IPS-18a (cell line): ENCODE results near the gene ZIC2.
"Not testable (repeated sequence)": the region's sequence is repeated elsewhere in the genome, so short reads cannot be mapped to it uniquely, and the experiment has no call there.

Experiments
- H3K27ac ChIP-seq: one replicate; pipeline ENCODE4 v1.5.1; 2013; ENCODE audit warnings: low read length
- H3K27me3 ChIP-seq: one replicate; pipeline ENCODE4 v1.6.1; 2013; ENCODE audit warnings: mild to moderate bottlenecking, low read length; ENCODE audit not compliant: control insufficient read depth, insufficient read depth
- H3K36me3 ChIP-seq: one replicate; pipeline ENCODE4 v1.6.1; 2013; ENCODE audit warnings: low read depth, low read length; ENCODE audit not compliant: control insufficient read depth
- H3K4me1 ChIP-seq: one replicate; pipeline ENCODE4 v1.6.1; 2013; ENCODE audit warnings: low read depth, low read length; ENCODE audit not compliant: control insufficient read depth
- H3K4me3 ChIP-seq: one replicate; pipeline ENCODE4 v1.5.1; 2013; ENCODE audit warnings: low read length
- H3K9ac ChIP-seq: one replicate; pipeline ENCODE4 v1.6.1; 2013; ENCODE audit warnings: mild to moderate bottlenecking, low read length, moderate library complexity
- H3K9me3 ChIP-seq: one replicate; pipeline ENCODE4 v1.6.1; 2013; ENCODE audit warnings: low read depth, low read length; ENCODE audit not compliant: control insufficient read depth

ZIC2 gene

GRCh38 chr13:99981735-99982035 is at the start of gene ZIC2:
Gene ZIC2 (plus strand): TSS chr13:99981784. CDS start chr13:99982065, 281 bp downstream.
- H3K4me3 ChIP-seq: peak within 1 kb of the TSS; percentile 99
- peaks cover 15% of the 10 kb centered on the region for H3K27me3 ChIP-seq
- H3K9me3 ChIP-seq: no peaks in the 10 kb centered on the region
- H3K36me3 ChIP-seq: peaks cover 36% of the 10 kb centered on the region
- peak within 1 kb of the TSS; percentile 63 for H3K27ac ChIP-seq
- H3K4me1 ChIP-seq: peaks cover 28% of the 10 kb centered on the region
- peak within 1 kb of the TSS; percentile 94 for H3K9ac ChIP-seq

GRCh38 chr13:99932912-99933311 is 48.7 kb upstream of the ZIC2 start:
- no peaks in the 10 kb centered on the region for H3K9me3 ChIP-seq
- no peaks in the 10 kb centered on the region for H3K36me3 ChIP-seq
- no peak overlapping the region for H3K4me3 ChIP-seq
- H3K27me3 ChIP-seq: no peaks in the 10 kb centered on the region
- H3K4me1 ChIP-seq: no peaks in the 10 kb centered on the region
- H3K27ac ChIP-seq: no peak overlapping the region
- no peak overlapping the region for H3K9ac ChIP-seq

DNA sequence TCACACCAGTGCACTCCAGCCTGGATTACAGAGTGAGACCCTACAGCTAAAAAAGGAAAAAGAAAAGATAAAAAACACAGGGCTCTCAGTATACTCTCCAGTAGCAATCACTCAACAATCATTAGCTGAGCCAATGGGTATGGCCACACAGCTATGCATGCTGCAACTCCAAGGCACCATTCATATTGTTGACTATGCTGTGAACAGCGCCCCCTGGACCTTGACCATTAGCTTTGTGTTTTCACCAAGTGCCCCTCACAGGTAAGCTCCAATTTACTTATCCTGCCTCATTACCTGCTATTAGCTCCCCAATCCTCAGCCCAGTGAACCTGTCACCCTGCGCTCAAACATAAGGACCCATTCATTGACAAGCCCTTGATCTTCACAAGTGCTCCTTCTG is 45.8 kb upstream of the ZIC2 start:
- H3K9ac ChIP-seq: no peak overlapping the region
- no peaks in the 10 kb centered on the region for H3K27me3 ChIP-seq
- H3K4me3 ChIP-seq: no peak overlapping the region
- H3K4me1 ChIP-seq: no peaks in the 10 kb centered on the region
- H3K27ac ChIP-seq: no peak overlapping the region
- no peaks in the 10 kb centered on the region for H3K9me3 ChIP-seq
- H3K36me3 ChIP-seq: no peaks in the 10 kb centered on the region

- no peaks in the 10 kb centered on the region for H3K36me3 ChIP-seq
- H3K27me3 ChIP-seq: no peaks in the 10 kb centered on the region
- no peak overlapping the region for H3K27ac ChIP-seq
- H3K4me3 ChIP-seq: no peak overlapping the region
- H3K9me3 ChIP-seq: no peaks in the 10 kb centered on the region
- no peaks in the 10 kb centered on the region for H3K4me1 ChIP-seq
- no peak overlapping the region for H3K9ac ChIP-seq
These were observed 42.9 kb upstream of the ZIC2 start for GRCh38 chr13:99938635-99939034.

DNA sequence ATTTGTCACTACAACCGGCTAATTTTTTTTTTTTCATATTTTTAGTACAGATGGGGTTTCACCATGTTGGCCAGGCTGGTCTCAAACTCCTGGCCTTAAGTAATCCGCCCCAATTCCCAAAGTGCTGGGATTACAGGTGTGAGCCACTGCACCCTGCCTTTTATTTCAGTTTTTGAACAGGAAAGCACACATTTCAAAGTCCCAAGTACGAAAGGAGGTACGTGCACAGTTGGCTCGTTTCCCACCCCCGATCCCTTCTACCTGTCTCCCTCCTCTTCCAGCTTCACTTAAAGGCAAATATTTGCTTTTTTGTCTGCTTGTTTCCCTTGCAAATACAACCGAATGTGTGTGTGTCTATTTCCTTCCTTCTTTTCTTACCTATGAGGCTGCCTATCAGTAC is 40.5 kb upstream of the ZIC2 start:
- Histone ChIP-seq H3K4me1 (no peaks in the 10 kb centered on the region), H3K36me3 (no peaks in the 10 kb centered on the region), H3K27me3 (no peaks in the 10 kb centered on the region)

GRCh38 chr13:99941911-99942310 is 39.7 kb upstream of the ZIC2 start:
- Histone ChIP-seq H3K27ac (no peak overlapping the region), H3K9ac (no peak overlapping the region), H3K4me1 (no peaks in the 10 kb centered on the region), H3K9me3 (no peaks in the 10 kb centered on the region), H3K36me3 (no peaks in the 10 kb centered on the region), H3K27me3 (no peaks in the 10 kb centered on the region), H3K4me3 (no peak overlapping the region)

More for the DNA sequence above, 40.5 kb upstream of the ZIC2 start:
- H3K27ac ChIP-seq: no peak overlapping the region
- no peak overlapping the region for H3K4me3 ChIP-seq
- H3K9ac ChIP-seq: no peak overlapping the region
- no peaks in the 10 kb centered on the region for H3K9me3 ChIP-seq

DNA sequence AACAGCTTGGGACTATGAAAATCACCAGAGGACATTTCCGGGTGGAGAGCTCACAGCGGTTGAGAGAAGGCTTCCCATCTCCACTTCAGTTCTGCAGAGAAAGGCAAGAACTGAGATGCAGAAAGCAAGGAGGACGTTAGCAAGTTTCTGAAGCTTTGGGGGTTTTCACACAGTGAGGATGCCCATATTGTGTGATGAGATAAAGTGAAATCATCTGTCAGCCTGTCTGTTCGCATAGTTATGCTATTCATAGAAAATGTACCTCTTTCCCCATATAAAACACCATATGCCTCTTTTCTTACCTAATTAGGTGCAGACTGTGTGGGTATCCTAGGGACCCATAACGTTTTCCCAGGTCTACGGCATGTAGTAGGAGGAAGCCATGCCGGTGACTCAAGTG is 37.5 kb upstream of the ZIC2 start:
- Histone ChIP-seq H3K27me3 (no peaks in the 10 kb centered on the region), H3K4me1 (no peaks in the 10 kb centered on the region)

GRCh38 chr13:99944606-99945005 is 37.0 kb upstream of the ZIC2 start:
- peaks cover 5% of the 10 kb centered on the region for H3K4me1 ChIP-seq
- no peak overlapping the region for H3K4me3 ChIP-seq
- H3K27me3 ChIP-seq: no peaks in the 10 kb centered on the region
- H3K9ac ChIP-seq: no peak overlapping the region
- no peaks in the 10 kb centered on the region for H3K36me3 ChIP-seq
- no peak overlapping the region for H3K27ac ChIP-seq
- no peaks in the 10 kb centered on the region for H3K9me3 ChIP-seq

More for the DNA sequence above, 37.5 kb upstream of the ZIC2 start:
- Histone ChIP-seq H3K9me3 (no peaks in the 10 kb centered on the region), H3K27ac (no peak overlapping the region), H3K4me3 (no peak overlapping the region), H3K9ac (no peak overlapping the region), H3K36me3 (no peaks in the 10 kb centered on the region)

- not testable (repeated sequence) for H3K9me3 ChIP-seq, H3K36me3 ChIP-seq, H3K27ac ChIP-seq, H3K9ac ChIP-seq, H3K4me3 ChIP-seq, H3K27me3 ChIP-seq
- peaks cover 12% of the 10 kb centered on the region for H3K4me1 ChIP-seq
These were observed 36.1 kb upstream of the ZIC2 start for GRCh38 chr13:99945515-99945914.

DNA sequence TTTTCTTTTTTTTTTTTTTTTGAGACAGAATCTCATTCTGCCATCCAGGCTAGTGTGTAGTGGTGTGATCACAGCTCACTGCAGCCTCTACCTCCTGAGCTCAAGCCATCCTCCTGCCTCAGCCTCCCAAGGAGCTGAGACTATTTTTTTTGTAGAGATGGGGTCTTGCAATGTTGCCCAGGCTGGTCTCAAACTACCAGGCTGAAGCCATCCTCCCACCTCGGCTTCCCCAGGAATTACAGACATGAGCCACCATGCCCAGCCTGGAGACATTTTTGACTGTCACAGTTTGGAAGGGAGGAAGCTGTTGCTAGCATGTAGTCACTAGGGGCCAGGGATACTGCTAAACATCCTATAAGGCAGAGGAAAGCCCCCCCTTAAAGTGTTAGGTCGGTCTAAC is 33.9 kb upstream of the ZIC2 start:
- no peaks in the 10 kb centered on the region for H3K36me3 ChIP-seq
- no peak overlapping the region for H3K9ac ChIP-seq
- H3K4me1 ChIP-seq: peaks cover 12% of the 10 kb centered on the region
- H3K9me3 ChIP-seq: no peaks in the 10 kb centered on the region
- no peak overlapping the region for H3K4me3 ChIP-seq
- no peaks in the 10 kb centered on the region for H3K27me3 ChIP-seq
- no peak overlapping the region for H3K27ac ChIP-seq

GRCh38 chr13:99948411-99948810 is 33.2 kb upstream of the ZIC2 start:
- H3K4me1 ChIP-seq: peaks cover 12% of the 10 kb centered on the region
- no peak overlapping the region for H3K9ac ChIP-seq
- H3K4me3 ChIP-seq: no peak overlapping the region
- no peak overlapping the region for H3K27ac ChIP-seq
- H3K27me3 ChIP-seq: peaks cover 4% of the 10 kb centered on the region
- H3K36me3 ChIP-seq: no peaks in the 10 kb centered on the region
- H3K9me3 ChIP-seq: no peaks in the 10 kb centered on the region

- peaks cover 10% of the 10 kb centered on the region for H3K27me3 ChIP-seq
- H3K4me1 ChIP-seq: peaks cover 12% of the 10 kb centered on the region
- H3K9ac ChIP-seq: no peak overlapping the region
- no peak overlapping the region for H3K27ac ChIP-seq
- H3K36me3 ChIP-seq: no peaks in the 10 kb centered on the region
- H3K4me3 ChIP-seq: no peak overlapping the region
- H3K9me3 ChIP-seq: no peaks in the 10 kb centered on the region
These were observed 32.5 kb upstream of the ZIC2 start for GRCh38 chr13:99948907-99949678.
